Coronary artery (tissue), 2 donors: ENCODE measurements around the gene DGCR2.
"Not testable (repeated sequence)": the region's sequence is repeated elsewhere in the genome, so short reads cannot be mapped to it uniquely, and the experiment has no call there.

Experiments
- DNase-seq: peaks from one replicate; pipeline ENCODE4 v3.0.0-alpha.2; 2017; ENCODE audit warnings: low spot score
- H3K27ac ChIP-seq, 2 donors: fragments of 200-600 bp; sonication (generic); one replicate each; pipeline ENCODE4 v1.5.1; 2016 to 2019
- H3K4me3 ChIP-seq: fragments of 200-600 bp; sonication (generic); 2 replicates; pipeline ENCODE4 v1.5.1; 2016; ENCODE audit warnings: mild to moderate bottlenecking, moderate library complexity
- TF ChIP-seq, protein P1 (sequence below): fragments of 200-600 bp; sonication (generic); IDR thresholded peaks from one replicate; pipeline ENCODE4 v1.5.1; 2019; ENCODE audit warnings: antibody characterized with exemption

The DGCR2 gene

DNA sequence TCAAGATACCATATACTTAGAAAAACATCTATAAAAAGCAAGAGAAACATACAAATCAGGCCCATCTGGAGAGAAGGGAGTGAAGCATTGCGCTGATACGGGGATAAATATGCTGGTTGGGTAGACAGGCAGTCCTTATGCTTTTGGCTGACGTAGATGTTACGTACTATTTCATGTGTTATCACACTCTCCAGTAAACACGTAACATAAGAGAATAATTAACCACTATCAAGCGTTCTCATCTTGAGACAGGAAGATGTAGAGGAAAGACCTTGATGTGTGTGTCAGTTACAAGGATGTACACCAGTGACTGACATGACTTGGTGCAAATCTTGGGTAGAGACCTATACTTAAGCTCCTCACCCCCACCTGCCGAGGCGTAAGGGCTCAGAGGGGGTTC, 99.5 kb downstream of the DGCR2 start:
- no peak for DNase-seq
- Histone ChIP-seq H3K4me3 (no peak overlapping the region), H3K27ac (no peak overlapping the region)
- TF ChIP-seq, protein P1, sequence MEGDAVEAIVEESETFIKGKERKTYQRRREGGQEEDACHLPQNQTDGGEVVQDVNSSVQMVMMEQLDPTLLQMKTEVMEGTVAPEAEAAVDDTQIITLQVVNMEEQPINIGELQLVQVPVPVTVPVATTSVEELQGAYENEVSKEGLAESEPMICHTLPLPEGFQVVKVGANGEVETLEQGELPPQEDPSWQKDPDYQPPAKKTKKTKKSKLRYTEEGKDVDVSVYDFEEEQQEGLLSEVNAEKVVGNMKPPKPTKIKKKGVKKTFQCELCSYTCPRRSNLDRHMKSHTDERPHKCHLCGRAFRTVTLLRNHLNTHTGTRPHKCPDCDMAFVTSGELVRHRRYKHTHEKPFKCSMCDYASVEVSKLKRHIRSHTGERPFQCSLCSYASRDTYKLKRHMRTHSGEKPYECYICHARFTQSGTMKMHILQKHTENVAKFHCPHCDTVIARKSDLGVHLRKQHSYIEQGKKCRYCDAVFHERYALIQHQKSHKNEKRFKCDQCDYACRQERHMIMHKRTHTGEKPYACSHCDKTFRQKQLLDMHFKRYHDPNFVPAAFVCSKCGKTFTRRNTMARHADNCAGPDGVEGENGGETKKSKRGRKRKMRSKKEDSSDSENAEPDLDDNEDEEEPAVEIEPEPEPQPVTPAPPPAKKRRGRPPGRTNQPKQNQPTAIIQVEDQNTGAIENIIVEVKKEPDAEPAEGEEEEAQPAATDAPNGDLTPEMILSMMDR, result no peak

DNA sequence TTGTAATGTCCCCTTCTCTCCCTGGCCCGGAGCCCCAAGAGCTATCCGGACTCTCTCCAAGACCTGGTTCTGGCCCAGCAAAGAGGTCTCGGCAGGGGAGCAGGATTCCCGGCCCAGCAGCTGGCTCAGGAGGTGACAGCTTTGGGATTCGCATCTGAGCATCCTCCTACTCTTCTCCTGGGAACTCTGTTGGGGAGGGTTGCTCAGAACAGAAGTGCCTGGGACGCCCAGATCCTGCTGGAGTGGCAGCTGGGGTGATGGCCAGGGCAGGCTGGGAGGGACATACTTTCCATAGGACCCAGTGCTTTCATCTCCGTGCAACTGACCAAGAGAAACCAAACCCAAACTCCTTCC, 102.6 kb downstream of the DGCR2 start:
- Histone ChIP-seq H3K27ac (no peak overlapping the region), H3K4me3 (no peak overlapping the region)
- TF ChIP-seq, protein P1, result no peak
- DNase-seq, result no peak

DNA sequence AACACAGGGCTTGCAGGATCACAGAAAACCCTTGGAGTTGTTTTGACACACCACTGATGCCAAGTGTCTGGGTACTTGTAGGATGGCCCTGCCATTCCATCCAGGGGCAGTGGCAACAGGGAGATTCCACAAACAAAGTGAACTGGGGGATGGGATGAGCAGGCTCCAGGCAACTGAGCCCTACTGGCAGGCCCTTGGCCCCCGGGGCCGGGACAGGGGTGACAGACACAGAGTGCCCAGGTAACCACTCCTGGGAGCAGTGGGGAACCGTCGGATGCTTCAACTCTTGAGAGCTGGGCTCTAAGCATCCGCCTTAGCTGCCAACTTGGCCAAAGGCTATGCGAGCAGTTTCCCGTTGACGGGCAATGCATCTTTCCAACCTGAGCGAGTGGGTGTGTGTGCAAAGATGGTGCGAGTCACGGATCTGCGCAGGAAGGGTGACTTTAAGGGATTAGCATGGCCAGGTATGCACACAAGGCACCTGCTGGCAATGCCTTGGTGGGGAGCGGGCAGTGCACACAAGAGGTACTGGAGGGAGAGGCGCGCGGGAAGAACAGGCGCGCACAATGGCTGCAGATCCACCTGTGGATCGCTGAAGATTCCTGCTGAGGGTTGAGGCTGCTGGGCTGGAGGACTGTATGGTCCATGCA, 103.1 kb downstream of the DGCR2 start:
- Histone ChIP-seq H3K27ac (no peak overlapping the region), H3K4me3 (no peak overlapping the region)
- DNase-seq, result no peak
- TF ChIP-seq, protein P1, result no peak

DNA sequence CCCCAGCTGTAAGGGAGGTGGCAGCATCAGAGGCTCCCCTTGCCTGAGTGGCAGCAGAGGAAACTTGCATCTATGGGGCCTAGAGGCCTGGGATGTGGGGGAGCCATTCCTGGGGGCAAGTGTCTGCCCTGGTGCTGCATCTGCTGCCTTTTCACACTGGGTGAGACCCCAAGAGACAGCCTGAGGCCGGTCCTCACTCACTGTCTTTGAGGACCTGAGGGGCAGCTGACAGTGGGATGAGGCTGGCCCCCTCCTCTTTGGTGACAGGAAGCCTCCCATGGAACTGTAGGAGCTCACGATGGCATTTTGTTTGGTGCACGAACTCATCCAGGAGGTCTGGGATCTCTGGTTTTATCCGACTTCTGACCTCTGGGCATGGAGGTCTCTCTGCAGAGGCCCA, 104.0 kb downstream of the DGCR2 start:
- no peak for DNase-seq
- no peak overlapping the region for H3K27ac ChIP-seq
- TF ChIP-seq, protein P1, result no peak

GRCh38 chr22:19016081-19016766, 106.0 kb downstream of the DGCR2 start:
- no peak overlapping the region for H3K4me3 ChIP-seq
- TF ChIP-seq, protein P1, result no peak
- no peak overlapping the region for H3K27ac ChIP-seq
- DNase-seq, result no peak

More for the DNA sequence above, 104.0 kb downstream of the DGCR2 start:
- no peak overlapping the region for H3K4me3 ChIP-seq

GRCh38 chr22:19014886-19015285, 107.3 kb downstream of the DGCR2 start:
- DNase-seq, result no peak
- no peak overlapping the region for H3K27ac ChIP-seq
- TF ChIP-seq, protein P1, result no peak
- no peak overlapping the region for H3K4me3 ChIP-seq

DNA sequence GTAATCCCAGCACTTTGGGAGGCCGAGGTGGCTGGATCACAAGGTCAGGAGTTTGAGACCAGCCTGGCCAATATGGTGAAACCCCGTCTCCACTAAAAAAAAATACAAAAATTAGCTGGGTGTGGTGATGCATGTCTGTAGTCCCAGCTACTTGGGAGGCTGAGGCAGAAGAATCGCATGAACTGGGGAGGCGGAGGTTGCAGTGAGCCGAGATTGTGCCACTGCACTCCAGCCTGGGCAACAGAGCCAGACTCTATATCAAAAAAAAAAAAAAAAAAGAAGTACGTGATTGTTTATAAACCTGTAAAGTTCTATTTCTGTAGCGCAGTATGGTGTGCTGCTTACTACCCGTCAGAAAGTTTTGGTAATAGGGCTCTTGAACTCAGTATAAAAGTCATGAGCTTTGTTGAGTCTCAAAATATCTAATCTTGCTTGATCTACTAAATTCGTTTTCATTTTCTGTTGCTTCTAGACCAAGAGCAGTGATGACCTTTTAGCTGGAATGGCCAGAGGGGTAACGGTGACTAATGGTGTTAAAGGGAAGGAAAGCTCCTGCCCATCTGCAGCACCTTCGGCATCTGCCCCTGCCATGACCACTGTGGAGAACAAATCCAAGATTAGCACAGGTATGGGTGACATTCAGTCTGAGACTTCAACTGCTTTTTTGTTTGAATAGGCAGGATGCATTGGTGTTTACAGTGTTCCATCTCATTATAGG, 108.2 kb downstream of the DGCR2 start:
- H3K27ac ChIP-seq, DNase-seq, H3K4me3 ChIP-seq: not testable (repeated sequence)

DNA sequence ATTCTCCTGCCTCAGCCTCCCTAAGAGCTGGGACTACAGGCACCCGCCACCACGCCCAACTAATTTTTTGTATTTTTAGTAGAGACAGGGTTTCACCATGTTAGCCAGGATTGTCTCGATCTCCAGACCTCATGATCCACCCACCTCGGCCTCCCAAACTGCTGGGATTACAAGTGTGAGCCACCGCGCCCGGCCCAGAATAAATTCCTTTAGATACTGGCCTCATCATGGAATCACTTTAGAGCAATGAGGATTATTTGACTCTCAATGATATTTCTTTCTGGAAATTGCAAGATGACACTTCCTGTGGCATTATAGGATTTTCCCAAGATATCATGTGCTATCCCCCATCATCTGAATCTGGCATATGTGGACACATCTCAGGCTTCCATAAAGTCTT, 108.8 kb downstream of the DGCR2 start:
- H3K4me3 ChIP-seq, H3K27ac ChIP-seq, DNase-seq: not testable (repeated sequence)
